NCI-H146 treated with DMSO at 0.1 percent for 48 hours (cell line): Measurements from ENCODE around the gene TM6SF1.

ENCODE experiments used
- DNase-seq: peaks from one replicate; lab custom pipeline; 2025; ENCODE audit not compliant: unreplicated experiment; lab: John Stamatoyannopoulos, UW

The TM6SF1 gene

GRCh38 chr15:83170474-83171165 is 63.2 kb downstream of the TM6SF1 start:
- DNase-seq = no peak

DNA sequence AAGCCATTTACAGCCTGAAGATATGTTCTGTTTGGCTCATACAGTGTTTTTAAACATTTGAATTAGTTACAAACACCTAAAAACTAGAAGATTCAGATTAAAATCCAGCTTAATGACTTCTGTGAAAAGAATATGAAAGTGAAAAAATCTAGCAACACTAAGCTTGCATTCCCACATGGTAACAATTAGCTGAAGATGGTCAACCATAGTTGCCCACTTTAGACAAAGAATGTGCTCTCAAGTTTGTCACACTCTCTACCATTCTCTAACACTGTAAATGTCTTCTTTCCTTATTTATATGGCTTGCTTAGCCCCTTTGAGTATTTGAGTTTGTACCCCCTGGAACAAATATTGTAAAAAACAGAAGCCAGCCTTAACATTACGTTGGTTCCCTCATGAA is 67.4 kb downstream of the TM6SF1 start:
- DNase-seq = no peak

GRCh38 chr15:83178390-83178789 is 70.9 kb downstream of the TM6SF1 start:
- no peak for DNase-seq

DNA sequence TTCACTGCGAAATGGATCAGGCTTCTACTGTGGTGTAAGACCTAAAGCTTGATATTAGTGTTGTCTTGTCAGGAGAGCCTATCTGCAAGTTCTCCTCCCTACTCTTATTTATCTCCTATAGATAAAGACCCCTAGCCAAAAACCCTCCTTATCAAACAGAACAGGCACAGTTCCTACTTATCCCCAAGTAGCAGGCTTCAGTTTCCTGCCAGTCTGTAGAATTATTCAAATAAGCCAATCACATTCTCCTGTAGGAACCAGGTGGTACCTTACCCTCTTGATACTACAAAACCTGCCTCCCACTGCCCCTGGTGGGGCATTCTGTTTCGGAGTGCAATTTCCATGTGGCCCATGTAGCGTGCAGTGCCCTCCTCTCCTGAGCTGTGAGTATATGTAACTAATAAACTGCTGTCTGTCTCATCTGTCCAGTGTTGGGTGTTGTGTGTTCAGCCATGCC is 71.5 kb downstream of the TM6SF1 start:
- no peak for DNase-seq

GRCh38 chr15:83185561-83185960 is 78.1 kb downstream of the TM6SF1 start:
- DNase-seq = no peak
